ENCODE measurements around the gene MYO1D. TPM values are rescaled to one million over a fixed set of nuclear protein-coding genes. Genes with fewer than 3 reads are reported as not detected.

Gene MYO1D
- total and polyA plus RNA-seq, 2 donors (not counting 1 experiment from before 2014, with no cell fraction given), result 5.4 to 26.7 TPM

- Mint-ChIP-seq H3K27me3 (no peaks in the 10 kb centered on the region), H3K9me3 (ENCODE audit: insufficient read depth) (no peaks in the 10 kb centered on the region), H3K4me3 (peak overlapping the region; percentile 88), H3K4me1 (peaks cover 85% of the 10 kb centered on the region), H3K27ac (peak overlapping the region; percentile 90)
- 24% methylated on average over 13 of the region's 17 CpGs for WGBS (ENCODE audit: insufficient coverage)
- intact Hi-C loops (cut with micrococcal nuclease), result loop anchor here (5.0 kb wide), 1 partner anchor 87 kb away; no protein-coding TSS in a partner anchor
- no peak for ATAC-seq (ENCODE audit: low read depth)
- ChIA-PET CTCF (interaction anchor here (0.8 to 1.6 kb wide), 3 partner anchors 31 to 37 kb away, joined by 3 to 5 read pairs (median 3); no protein-coding TSS in a partner anchor), POLR2A (interaction anchor here (0.7 to 1.3 kb wide), 2 partner anchors 31 to 32 kb away, joined by 3 to 4 read pairs; no protein-coding TSS in a partner anchor)
- Histone ChIP-seq H3K27ac (ENCODE audit: low read length in 2 of 2) (peak overlapping the region; percentile 69 to 79), H3K9me3 (ENCODE audit: control extremely low read depth in 1 of 3, control insufficient read depth in 2 of 3, insufficient read depth in 1 of 3, low read length in 2 of 3) (peaks cover 0 to 4% (median 0%) of the 10 kb centered on the region in 3 donors), H2AFZ (ENCODE audit: insufficient read depth, low read depth, low read length, poor library complexity, severe bottlenecking) (peak overlapping the region; percentile 70), H3K4me1 (ENCODE audit: control insufficient read depth in 2 of 2, insufficient read depth in 2 of 2, low read length in 2 of 2) (peaks cover 96% of the 10 kb centered on the region in 2 donors), H3K27me3 (replicated peaks in 1 of 4; ENCODE audit: control extremely low read depth in 1 of 4, control insufficient read depth in 3 of 4, insufficient read depth in 4 of 4, low read length in 3 of 4) (no peaks in the 10 kb centered on the region), H3K36me3 (replicated peaks in 1 of 2; ENCODE audit: control extremely low read depth in 1 of 2, control insufficient read depth in 1 of 2, extremely low read depth in 1 of 2, insufficient read depth in 2 of 2, low read length in 1 of 2) (no peaks in the 10 kb centered on the region), H3K4me2 (replicated peaks; ENCODE audit: low read depth, low read length, poor library complexity, severe bottlenecking) (peak overlapping the region; percentile 89), H3K4me3 (ENCODE audit: control extremely low read depth in 1 of 5, extremely low read depth in 1 of 5, insufficient read depth in 1 of 5, low read depth in 2 of 5, low read length in 4 of 5) (peak overlapping the region in 4 of 5 experiments; percentile 9 to 68 (median 53)), H3K9ac (ENCODE audit: low read length) (peak overlapping the region; percentile 62), H3K79me2 (ENCODE audit: control insufficient read depth, insufficient read depth, low read length) (no peaks in the 10 kb centered on the region), H4K20me1 (ENCODE audit: control insufficient read depth, insufficient read depth, low read length, poor library complexity, severe bottlenecking) (no peaks in the 10 kb centered on the region)
- TF ChIP-seq, protein P1, sequence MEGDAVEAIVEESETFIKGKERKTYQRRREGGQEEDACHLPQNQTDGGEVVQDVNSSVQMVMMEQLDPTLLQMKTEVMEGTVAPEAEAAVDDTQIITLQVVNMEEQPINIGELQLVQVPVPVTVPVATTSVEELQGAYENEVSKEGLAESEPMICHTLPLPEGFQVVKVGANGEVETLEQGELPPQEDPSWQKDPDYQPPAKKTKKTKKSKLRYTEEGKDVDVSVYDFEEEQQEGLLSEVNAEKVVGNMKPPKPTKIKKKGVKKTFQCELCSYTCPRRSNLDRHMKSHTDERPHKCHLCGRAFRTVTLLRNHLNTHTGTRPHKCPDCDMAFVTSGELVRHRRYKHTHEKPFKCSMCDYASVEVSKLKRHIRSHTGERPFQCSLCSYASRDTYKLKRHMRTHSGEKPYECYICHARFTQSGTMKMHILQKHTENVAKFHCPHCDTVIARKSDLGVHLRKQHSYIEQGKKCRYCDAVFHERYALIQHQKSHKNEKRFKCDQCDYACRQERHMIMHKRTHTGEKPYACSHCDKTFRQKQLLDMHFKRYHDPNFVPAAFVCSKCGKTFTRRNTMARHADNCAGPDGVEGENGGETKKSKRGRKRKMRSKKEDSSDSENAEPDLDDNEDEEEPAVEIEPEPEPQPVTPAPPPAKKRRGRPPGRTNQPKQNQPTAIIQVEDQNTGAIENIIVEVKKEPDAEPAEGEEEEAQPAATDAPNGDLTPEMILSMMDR (IDR thresholded peaks at IDR 0.05), result no peak
- TF ChIP-seq EZH2 (IDR thresholded peaks at IDR 0.05; ENCODE audit: borderline replicate concordance, insufficient read depth, low read depth, low read length, poor library complexity, severe bottlenecking), result no peak
- DNase-seq, result peak; percentile 62
Observed at GRCh38 chr17:32520104-32520701, 356.7 kb downstream of the MYO1D start.
